ENCODE measurements around the gene CDC7.

GRCh38 chr1:91533361-91534024 is 32.8 kb downstream of the CDC7 start:
- TF ChIP-seq, protein P1, sequence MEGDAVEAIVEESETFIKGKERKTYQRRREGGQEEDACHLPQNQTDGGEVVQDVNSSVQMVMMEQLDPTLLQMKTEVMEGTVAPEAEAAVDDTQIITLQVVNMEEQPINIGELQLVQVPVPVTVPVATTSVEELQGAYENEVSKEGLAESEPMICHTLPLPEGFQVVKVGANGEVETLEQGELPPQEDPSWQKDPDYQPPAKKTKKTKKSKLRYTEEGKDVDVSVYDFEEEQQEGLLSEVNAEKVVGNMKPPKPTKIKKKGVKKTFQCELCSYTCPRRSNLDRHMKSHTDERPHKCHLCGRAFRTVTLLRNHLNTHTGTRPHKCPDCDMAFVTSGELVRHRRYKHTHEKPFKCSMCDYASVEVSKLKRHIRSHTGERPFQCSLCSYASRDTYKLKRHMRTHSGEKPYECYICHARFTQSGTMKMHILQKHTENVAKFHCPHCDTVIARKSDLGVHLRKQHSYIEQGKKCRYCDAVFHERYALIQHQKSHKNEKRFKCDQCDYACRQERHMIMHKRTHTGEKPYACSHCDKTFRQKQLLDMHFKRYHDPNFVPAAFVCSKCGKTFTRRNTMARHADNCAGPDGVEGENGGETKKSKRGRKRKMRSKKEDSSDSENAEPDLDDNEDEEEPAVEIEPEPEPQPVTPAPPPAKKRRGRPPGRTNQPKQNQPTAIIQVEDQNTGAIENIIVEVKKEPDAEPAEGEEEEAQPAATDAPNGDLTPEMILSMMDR (IDR thresholded peaks at IDR 0.05): no peak
- no peak for TF ChIP-seq FOSL2 (IDR thresholded peaks at IDR 0.05; ENCODE audit: borderline replicate concordance, low read depth)
- no peak for TF ChIP-seq POLR2AphosphoS5 (IDR thresholded peaks at IDR 0.05; ENCODE audit: low read depth, low read length)
- TF ChIP-seq NFIC (IDR thresholded peaks at IDR 0.05; ENCODE audit: borderline replicate concordance): no peak
- no peak for TF ChIP-seq RCOR1 (IDR thresholded peaks at IDR 0.05; ENCODE audit: low read length)
- no peak for TF ChIP-seq MAX (IDR thresholded peaks at IDR 0.05; ENCODE audit: low read depth)
- TF ChIP-seq GATA2 (CRISPR knock-in tag; IDR thresholded peaks at IDR 0.05): no peak
- TF ChIP-seq GABPA (IDR thresholded peaks at IDR 0.05; ENCODE audit: low read depth): no peak
- TF ChIP-seq RAD21 (IDR thresholded peaks at IDR 0.05; ENCODE audit: low read length): no peak
- TF ChIP-seq, protein P2, sequence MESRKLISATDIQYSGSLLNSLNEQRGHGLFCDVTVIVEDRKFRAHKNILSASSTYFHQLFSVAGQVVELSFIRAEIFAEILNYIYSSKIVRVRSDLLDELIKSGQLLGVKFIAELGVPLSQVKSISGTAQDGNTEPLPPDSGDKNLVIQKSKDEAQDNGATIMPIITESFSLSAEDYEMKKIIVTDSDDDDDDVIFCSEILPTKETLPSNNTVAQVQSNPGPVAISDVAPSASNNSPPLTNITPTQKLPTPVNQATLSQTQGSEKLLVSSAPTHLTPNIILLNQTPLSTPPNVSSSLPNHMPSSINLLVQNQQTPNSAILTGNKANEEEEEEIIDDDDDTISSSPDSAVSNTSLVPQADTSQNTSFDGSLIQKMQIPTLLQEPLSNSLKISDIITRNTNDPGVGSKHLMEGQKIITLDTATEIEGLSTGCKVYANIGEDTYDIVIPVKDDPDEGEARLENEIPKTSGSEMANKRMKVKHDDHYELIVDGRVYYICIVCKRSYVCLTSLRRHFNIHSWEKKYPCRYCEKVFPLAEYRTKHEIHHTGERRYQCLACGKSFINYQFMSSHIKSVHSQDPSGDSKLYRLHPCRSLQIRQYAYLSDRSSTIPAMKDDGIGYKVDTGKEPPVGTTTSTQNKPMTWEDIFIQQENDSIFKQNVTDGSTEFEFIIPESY (IDR thresholded peaks at IDR 0.05; ENCODE audit: borderline replicate concordance, low read depth): no peak
- TF ChIP-seq REST (IDR thresholded peaks at IDR 0.05; ENCODE audit: low read depth, low read length): no peak
- no peak for TF ChIP-seq FOXJ3 (CRISPR knock-in tag; IDR thresholded peaks at IDR 0.05)
- no peak for TF ChIP-seq JUND (IDR thresholded peaks at IDR 0.05)

All from SK-N-SH (cell line).